ENCODE results near the gene SFTPB.

SFTPB gene

DNA sequence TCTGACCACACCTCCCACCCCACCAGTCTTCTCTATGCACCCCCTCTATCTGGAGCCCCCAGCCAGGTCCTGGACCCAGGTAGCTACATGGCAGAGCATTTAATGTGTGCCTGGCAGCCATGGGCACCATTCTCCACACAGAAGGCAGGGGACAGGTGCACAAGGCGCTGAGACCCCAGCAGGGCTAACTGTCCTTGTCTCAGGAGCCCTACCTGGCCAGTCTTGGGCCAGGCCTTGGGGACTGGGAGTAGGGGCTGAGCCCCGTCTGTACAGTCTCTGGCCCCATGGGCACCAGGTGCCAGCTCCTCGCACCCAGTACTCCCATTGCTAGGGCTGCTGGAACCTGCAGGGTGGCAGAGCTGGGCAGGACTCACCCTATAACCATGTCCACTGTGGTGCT, 29.1 kb upstream of the SFTPB start:
- DNase-seq: peak in 1 of 2 donors; percentile 47
- TF ChIP-seq, protein P1, sequence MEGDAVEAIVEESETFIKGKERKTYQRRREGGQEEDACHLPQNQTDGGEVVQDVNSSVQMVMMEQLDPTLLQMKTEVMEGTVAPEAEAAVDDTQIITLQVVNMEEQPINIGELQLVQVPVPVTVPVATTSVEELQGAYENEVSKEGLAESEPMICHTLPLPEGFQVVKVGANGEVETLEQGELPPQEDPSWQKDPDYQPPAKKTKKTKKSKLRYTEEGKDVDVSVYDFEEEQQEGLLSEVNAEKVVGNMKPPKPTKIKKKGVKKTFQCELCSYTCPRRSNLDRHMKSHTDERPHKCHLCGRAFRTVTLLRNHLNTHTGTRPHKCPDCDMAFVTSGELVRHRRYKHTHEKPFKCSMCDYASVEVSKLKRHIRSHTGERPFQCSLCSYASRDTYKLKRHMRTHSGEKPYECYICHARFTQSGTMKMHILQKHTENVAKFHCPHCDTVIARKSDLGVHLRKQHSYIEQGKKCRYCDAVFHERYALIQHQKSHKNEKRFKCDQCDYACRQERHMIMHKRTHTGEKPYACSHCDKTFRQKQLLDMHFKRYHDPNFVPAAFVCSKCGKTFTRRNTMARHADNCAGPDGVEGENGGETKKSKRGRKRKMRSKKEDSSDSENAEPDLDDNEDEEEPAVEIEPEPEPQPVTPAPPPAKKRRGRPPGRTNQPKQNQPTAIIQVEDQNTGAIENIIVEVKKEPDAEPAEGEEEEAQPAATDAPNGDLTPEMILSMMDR (IDR thresholded peaks at IDR 0.05): no peak
- H3K9me3 ChIP-seq: no peaks in the 10 kb centered on the region
- intact Hi-C loops (cut with DNase I; ENCODE audit: low total_unique reads): no loop called here
- peaks cover 0 to 16% of the 10 kb centered on the region in 2 donors for H3K27me3 ChIP-seq
- no peak overlapping the region for H3K27ac ChIP-seq
- H3K4me3 ChIP-seq: no peak overlapping the region
- no peaks in the 10 kb centered on the region for H3K4me1 ChIP-seq
- H3K36me3 ChIP-seq: no peaks in the 10 kb centered on the region

DNA sequence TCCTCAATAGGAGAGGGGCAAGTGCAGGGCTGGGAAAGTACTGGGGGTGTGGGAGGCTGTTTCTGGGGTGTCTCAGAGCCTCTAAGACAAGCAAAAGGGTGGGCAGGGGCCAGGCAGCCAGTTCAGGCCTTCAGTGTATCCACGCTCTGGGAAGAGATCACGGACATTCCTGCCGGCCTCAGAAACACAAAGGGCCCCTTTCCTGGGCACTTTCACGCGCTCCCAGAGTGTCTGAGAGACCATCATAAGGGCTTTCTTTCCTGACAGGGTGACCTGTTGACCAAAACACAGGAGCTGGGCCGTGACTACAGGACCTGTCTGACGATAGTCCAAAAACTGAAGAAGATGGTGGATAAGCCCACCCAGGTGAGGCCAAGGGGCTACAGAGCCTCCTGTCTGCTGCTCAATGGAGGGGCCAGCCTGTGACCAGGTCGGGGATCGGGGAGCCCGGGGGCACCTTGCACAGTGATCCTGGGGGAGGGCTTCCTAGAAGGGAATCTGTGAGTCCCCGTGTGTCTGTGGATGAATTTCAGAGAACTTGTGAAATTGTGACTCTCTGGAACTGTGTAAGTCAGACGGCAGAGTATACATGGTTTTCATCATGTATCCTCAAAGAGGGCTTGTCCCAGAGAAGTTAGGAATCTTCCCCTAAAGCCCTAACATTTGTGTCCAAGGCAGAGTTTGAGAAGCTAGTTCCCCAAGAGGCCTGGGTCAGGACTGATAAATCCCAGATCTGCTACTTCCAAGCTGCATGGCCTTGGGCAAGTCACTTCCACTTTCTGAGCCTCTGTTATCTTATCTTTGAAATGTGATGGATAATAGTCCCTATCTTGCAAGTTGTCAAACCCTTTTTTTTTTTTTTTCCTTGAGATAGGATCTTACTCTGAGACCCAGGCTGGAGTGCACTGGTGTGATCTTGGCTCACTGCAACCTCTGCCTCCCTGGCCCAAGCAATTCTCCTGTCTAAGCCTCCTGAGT, 28.0 kb upstream of the SFTPB start:
- Histone ChIP-seq H3K27ac (no peak overlapping the region), H3K9me3 (no peaks in the 10 kb centered on the region), H3K36me3 (no peaks in the 10 kb centered on the region), H3K4me1 (no peaks in the 10 kb centered on the region), H3K4me3 (no peak overlapping the region), H3K27me3 (peaks cover 0 to 16% of the 10 kb centered on the region in 2 donors)
- DNase-seq: peak in 1 of 2 donors; percentile 50
- intact Hi-C loops (cut with DNase I; ENCODE audit: low total_unique reads): no loop called here
- TF ChIP-seq, protein P1 (IDR thresholded peaks at IDR 0.05): no peak

DNA sequence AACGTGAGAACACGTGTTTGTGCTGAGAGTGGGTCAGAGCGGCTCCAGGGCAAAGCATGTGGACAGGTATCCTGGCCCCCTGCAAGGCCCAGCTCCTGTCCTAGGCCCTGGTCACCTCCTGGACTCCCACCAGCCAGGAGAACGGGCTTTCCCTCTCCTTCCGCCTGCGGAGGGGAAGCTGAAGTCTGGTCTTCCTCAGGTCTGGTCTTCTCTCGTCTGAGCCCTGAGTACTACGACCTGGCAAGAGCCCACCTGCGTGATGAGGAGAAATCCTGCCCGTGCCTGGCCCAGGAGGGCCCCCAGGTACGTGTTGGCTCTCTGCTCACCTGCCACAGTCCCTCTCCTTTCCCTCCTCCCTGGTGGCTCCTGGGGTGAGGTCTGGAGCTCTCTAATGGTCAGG, 27.1 kb upstream of the SFTPB start:
- H3K36me3 ChIP-seq: no peaks in the 10 kb centered on the region
- no peaks in the 10 kb centered on the region for H3K4me1 ChIP-seq
- intact Hi-C loops (cut with DNase I; ENCODE audit: low total_unique reads): no loop called here
- no peak overlapping the region for H3K27ac ChIP-seq
- TF ChIP-seq, protein P1 (IDR thresholded peaks at IDR 0.05): no peak
- H3K27me3 ChIP-seq: peaks cover 0 to 16% of the 10 kb centered on the region in 2 donors
- no peak overlapping the region for H3K4me3 ChIP-seq
- no peaks in the 10 kb centered on the region for H3K9me3 ChIP-seq
- peak in 1 of 2 donors; percentile 57 for DNase-seq

DNA sequence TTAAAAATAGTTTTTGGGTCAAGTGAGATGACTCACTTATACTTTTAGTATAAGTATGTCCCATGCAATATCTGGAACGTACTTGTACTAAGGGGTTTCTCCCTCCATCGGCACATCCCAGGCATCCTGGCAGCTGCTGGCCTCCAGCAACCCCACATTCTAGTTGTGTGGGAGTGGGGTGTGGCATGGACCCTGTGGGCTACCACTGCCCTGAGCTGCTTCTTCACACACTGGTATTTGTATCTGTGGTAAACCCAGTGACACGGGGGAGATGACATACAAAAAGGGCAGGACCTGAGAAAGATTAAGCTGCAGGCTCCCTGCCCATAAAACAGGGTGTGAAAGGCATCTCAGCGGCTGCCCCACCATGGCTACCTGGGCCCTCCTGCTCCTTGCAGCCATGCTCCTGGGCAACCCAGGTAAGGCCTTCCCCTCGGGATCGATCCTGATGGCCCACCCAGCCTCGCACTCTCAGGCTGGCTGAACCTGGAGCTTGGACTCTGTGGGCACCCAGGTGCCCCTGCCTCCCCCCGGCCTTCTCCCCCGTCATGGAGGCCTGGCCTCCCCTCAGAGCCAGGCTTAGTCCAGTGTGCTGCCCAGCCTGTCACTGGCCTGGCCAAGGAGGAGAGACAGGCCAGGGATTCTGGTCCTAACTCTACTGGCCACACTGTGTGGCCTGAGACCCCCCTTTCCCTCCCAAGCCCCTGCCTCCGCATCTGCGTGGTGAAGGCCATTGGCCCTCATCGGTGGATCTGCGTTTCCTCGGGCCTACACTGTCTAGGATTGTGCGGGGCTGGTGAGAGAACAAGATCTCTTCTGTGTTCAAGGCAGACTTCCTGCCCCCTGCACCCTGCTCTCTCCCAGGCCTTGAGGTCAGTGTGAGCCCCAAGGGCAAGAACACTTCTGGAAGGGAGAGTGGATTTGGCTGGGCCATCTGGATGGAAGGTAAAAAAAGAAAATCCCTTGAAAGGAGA, 26.3 kb upstream of the SFTPB start, which contains the start of gene GNLY:
Gene GNLY, plus strand, starts transcription at position 307 of the 974 bp plus-strand sequence. Its CDS starts 61 bp downstream, at position 368.
- Histone ChIP-seq H3K9me3 (no peaks in the 10 kb centered on the region), H3K27ac (no peak within 1 kb of the TSS), H3K27me3 (peaks cover 0 to 16% of the 10 kb centered on the region in 2 donors), H3K36me3 (no peaks in the 10 kb centered on the region), H3K4me3 (no peak within 1 kb of the TSS), H3K4me1 (no peaks in the 10 kb centered on the region)
- TF ChIP-seq, protein P1 (IDR thresholded peaks at IDR 0.05): no peak
- peak in 1 of 2 donors; percentile 55 for DNase-seq
- intact Hi-C loops (cut with DNase I; ENCODE audit: low total_unique reads): no loop called here

DNA sequence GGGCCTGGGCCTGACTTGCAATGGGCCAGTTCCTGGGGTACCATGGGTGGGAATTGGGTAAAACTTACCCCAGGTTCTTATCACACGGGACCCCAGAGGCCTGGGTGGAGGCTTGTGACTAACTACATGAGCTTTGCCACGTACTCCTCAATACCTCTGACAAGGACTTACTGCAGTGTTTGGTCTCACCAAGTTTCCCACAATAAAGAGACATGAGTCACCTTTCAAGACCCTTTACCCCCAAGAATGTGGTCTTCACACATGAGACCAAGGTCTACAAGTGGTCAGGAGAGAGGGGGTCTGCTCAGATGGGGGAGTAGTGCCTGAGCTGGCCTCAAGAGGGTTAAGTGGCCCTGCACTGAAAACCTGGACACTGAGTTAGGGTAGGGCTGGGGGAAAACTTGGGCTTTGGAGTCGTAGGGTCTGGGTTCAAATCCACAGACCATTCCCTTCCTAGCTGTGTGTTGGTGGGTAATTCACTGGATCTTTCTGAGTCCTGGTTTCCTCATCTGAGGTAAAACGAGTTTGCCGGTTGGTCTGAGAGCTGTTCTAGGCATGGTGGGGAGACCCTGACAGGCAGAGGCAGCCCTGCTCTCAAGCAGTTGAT, 24.1 kb upstream of the SFTPB start:
- Histone ChIP-seq H3K4me3 (no peak overlapping the region), H3K4me1 (no peaks in the 10 kb centered on the region), H3K27ac (no peak overlapping the region), H3K36me3 (no peaks in the 10 kb centered on the region), H3K27me3 (peaks cover 0 to 6% of the 10 kb centered on the region in 2 donors), H3K9me3 (no peaks in the 10 kb centered on the region)
- peak in 1 of 2 donors; percentile 25 for DNase-seq
- TF ChIP-seq, protein P1 (IDR thresholded peaks at IDR 0.05): no peak
- intact Hi-C loops (cut with DNase I; ENCODE audit: low total_unique reads): no loop called here
